Ramos (cell line): ENCODE measurements around the gene PTPRN2.
"Not testable (repeated sequence)": the region's sequence is repeated elsewhere in the genome, so short reads cannot be mapped to it uniquely, and the experiment has no call there.

ENCODE experiments used
- in situ Hi-C: fragments of 300-500 bp; cut with MboI; formaldehyde crosslinking; loops from one replicate; pipeline ENCODE4 v1.14.3; 2022; ENCODE audit warnings: low sequenced_read_pairs; ENCODE audit not compliant: unreplicated experiment

PTPRN2 gene

DNA sequence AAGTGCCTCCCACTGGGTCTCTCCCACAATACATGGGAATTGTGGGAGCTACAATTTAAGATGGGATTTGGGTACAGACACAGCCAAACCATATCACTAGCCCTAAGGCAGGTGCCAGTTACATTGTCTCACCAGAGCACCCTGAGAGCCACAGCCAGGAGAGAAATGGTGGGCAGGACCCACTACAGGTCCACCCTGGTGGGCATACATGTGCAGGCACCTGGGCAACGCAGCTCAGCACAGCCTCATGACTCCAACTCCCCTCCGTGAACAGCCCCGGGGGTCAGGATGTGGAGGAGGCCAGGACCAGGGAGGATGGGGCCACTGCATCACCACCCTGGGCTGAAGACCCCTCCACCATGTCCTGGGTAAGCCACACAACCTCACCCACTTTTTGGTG is 205.7 kb downstream of the PTPRN2 start:
- in situ Hi-C loops, result no loop called here

DNA sequence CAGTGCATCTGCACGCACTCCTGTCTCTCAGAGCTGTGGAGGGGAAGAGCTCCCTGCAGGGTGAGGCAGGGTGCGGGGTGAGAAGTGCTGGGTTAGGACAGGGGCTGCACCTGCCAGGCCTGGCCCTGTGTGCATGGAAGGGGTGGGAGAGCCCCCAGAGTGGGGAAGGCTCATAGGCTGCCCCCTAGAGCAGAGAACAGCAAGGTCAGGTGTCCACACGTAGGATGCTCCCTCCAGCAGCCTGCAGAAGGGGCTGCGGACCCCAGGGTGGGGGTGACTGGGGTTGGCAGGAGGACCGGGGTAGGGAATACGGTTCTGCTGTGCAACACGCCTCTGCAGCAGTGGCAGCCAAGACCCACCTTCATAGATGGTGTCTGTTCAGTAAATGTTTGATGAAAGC is 208.6 kb downstream of the PTPRN2 start:
- in situ Hi-C loops, result no loop called here

DNA sequence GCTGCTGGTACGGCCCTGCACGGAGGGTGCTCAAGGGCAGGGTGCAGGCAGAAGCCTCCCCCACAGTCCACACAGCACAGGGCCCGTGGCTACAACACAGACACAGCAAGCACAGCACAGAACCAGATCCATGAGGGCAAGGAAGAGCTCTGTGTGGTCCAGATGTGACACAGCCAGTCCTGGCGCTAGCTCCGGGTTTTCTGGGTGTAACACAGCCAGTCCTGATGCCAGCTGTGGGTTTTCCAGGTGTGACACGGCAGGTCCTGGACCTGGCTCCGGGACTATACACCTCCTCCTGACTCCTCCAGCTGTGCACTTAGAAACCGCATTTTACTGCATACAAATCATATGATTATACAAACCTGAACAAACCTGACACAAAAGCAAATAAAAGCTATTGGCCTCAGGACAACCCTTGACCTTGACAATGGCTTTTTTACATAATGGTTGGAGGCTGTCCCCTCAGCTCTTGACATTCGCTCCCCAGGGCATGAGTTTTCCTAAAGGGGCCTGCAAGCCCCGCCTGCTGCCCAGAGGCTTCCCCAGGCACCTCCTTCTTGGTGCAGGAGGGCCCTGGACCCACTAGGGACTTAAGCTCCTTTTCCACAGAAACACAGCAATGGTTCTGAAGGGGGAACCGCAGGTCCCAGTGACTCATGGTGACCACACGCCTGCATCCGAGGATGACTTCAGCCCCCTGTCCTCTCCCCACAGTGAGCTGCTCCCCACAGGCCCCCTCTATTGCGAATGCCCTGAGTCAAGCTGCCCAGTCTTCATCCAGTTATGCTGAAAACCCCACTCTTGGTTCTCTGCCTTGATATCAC is 209.6 kb downstream of the PTPRN2 start:
- in situ Hi-C loops, result no loop called here

DNA sequence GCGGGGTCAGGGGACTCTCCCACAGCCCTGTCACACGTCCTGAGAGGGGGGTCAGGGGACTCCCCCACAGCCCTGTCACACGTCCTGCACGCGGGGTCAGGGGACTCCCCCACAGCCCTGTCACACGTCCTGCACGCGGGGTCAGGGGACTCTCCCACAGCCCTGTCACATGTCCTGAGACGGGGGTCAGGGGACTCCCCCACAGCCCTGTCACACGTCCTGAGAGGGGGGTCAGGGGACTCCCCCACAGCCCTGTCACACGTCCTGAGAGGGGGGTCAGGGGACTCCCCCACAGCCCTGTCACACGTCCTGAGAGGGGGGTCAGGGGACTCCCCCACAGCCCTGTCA is 210.8 kb downstream of the PTPRN2 start:
- in situ Hi-C loops, result not testable (repeated sequence)

DNA sequence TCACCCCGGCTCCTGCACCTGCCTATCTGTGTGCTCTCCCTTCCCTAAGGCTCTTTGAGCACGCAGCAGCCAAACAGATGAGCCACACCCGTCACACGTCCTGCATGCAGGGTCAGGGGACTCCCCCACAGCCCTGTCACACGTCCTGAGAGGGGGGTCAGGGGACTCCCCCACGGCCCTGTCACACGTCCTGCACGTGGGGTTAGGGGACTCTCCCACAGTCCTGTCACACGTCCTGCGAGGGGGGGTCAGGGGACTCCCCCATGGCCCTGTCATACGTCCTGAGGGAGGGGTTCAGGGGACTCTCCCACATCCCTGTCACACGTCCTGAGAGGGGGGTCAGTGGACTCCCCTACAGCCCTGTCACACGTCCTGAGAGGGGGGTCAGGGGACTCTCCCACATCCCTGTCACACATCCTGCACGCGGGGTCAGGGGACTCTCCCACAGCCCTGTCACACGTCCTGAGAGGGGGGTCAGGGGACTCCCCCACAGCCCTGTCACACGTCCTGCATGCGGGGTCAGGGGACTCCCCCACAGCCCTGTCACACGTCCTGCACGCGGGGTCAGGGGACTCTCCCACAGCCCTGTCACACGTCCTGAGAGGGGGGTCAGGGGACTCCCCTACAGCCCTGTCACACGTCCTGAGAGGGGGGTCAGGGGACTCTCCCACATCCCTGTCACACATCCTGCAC is 211.3 kb downstream of the PTPRN2 start:
- in situ Hi-C loops, result not testable (repeated sequence)

DNA sequence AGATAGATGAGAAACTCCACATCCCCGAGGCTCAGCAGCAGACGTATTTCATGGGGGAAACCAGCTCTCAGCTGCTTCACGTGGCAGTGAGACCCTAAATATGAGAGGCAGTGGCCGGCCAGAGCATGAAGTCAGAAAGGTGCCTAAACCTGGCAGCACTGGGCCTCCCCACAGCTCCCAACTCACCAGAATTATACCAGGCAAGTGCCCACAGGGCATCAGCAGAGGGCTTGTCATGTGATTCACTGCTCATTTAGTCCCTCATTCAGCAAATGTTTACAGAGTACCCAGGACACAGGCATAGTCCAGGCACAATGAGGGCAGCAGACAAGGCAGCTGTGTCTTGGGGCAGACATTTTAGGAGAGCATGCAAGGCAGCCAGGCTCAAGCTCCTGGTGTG is 212.6 kb downstream of the PTPRN2 start:
- in situ Hi-C loops, result no loop called here

DNA sequence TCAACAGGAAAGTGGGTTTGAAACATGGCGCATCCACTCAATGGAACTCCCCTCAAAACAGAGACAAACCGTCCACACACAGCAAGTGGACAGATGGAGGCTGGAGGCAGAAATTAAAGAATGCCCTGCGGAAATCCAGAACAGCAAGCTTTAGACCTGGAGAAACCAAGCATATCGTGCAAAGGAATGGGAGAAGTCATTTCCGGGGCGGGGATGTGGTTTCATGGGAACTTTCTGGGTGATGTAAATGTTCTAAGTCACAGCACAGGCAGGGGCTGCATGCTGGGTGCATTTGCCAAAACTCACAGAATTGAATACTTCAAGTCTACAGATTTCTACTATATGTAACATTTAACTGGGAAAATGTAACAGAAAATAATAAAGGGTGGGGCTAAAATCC is 213.0 kb downstream of the PTPRN2 start:
- in situ Hi-C loops, result loop anchor here (25.0 kb wide), 1 partner anchor 937 kb away; no protein-coding TSS in a partner anchor

DNA sequence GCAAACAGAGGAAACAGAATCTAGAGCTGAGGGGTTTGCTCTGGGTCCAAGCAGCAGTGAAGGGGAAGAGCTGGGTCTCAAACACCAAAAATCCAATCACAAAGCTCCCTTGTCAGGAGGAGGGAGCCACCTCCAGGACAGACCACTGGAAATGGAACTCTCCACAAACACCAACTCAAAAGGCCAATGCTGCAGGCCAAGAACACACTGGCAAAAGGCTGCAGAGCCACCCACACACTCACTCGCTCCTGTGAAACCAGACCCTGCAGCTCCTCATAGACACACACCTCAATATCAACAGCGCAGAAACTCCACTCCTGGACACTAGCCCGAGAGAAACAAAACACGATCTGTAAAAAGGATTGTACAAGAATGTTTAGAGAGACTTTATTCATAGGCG is 213.5 kb downstream of the PTPRN2 start:
- in situ Hi-C loops, result loop anchor here (25.0 kb wide), 1 partner anchor 937 kb away; no protein-coding TSS in a partner anchor

DNA sequence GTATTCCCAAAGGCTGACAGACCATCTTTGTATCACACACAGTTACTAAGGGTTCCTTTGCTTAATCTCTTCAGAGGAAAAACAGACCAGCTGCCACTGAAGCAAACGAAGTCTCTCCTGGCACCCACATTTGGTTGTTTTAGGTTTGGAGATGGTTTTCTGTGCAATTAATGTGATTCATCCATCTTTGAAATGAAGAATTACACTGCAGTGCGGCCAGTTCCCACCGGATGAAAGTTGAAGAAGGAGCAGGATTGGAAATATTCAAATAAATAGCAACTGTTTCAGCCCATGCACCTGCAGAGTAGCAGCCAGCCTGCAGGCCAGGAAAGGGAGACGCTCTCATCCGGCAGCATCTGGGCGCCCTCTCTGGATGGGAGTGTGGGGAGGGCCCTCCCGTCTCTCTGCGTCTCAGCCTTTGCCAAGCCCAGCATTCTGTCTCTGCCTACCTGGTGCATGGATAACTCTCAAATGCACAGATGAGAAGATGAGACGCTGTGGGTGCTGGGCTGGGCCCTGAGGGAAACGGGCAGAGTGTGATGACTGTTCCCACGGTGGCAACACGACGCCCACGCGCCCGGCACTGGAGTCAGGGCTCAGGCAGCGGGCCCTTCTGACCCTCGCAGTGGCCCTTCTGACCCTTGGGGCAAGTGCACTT is 214.0 kb downstream of the PTPRN2 start:
- in situ Hi-C loops, result loop anchor here (25.0 kb wide), 1 partner anchor 936 kb away; no protein-coding TSS in a partner anchor

DNA sequence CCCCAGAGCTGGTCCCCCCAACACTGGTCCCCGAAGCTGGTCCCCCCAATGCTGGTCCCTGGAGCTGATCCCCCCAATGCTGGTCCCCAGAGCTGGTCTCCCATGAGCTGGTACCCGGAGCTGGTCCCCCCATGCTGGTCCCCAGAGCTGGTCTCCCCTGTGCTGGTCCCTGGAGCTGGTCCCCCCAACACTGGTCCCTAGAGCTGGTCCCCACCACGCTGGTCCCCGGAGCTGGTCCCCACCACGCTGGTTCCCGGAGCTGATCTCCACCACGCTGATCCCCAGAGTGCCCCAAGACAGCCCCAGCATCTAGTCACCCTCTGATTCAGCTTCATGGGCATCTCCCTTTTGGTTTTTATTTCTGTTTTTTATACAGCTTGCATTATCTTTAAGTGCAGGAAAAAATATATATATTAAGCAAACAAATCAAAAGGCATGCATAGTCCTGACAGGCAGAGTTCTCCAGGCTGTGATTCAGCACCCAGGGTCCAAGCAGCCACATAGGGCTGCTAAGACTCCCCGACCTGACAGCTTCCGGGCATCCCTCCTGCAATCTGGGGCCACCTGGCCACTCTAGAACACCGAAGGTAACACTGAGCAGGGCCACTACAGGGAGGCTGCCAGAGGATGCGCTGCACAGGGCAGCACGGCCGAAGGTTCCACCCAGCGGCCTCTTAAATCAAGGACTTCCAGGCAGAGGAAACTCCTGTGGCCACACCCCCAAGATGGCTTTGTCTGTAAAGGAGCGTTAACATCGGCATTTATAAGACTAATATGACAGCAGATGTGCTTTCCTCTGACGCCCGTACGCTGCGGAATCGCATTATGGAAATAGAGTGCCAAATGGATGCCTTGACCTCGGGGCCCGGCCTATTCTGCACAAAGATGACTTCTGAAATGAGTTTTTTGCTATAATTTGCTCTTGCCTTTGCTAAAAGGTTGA is 215.0 kb downstream of the PTPRN2 start:
- in situ Hi-C loops, result loop anchor here (25.0 kb wide), 1 partner anchor 935 kb away; no protein-coding TSS in a partner anchor

DNA sequence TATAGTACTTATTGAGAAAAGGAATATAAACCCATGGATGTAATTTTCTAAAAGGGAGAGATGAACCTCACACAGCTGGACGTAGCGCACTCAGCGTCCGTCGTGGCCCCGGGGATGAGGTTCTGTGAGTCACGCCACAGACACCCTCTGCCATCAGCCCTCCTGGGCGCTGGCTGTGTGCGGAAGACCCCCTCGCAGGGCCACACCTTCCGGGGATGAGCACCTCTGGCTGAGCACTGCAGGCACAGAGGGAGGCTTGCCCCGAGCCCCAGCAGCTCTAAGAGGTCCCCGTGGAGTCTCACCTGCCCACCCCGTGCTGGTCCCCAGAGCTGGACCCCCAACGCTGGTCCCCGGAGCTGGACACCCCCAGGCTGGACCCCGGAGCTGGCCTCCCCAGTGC is 215.8 kb downstream of the PTPRN2 start:
- in situ Hi-C loops, result loop anchor here (25.0 kb wide), 1 partner anchor 935 kb away; no protein-coding TSS in a partner anchor

DNA sequence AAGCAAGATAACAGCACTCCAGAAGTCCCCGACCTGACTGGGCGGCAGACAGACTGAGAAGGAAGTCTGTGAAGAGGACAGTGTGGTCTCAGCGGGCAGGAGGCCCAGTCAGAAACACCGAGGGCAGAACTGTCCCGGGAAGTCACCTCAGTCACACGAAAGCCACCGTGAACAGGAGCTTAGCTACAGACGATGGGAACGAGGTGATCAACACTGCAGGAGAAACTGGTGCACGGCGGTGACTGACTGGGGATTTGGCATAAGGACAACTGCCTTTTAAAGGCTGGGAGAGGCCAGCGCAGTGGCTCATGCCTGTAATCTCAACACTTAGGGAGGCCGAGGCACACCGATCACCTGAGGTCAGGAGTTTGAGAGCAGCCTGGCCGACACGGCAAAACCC is 217.8 kb downstream of the PTPRN2 start:
- in situ Hi-C loops, result loop anchor here (25.0 kb wide), 1 partner anchor 933 kb away; no protein-coding TSS in a partner anchor

DNA sequence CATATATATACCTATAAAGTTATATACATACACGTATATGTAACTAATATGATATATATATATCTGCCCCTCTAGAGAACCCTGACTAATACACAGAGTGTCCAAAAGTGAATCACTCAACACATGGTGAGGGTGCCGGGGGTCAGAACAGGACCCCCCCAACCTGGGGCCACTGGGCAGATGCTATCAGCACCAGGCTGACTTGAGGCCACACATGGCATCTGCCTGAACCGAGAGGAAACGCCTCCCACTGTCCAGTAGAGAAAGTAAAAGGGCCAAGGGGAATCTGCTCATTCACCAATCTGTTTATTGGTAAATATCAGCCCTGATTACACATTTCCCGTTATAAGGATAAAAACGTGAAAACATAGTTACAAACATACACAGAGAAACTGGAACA is 218.3 kb downstream of the PTPRN2 start:
- in situ Hi-C loops, result loop anchor here (25.0 kb wide), 1 partner anchor 932 kb away; no protein-coding TSS in a partner anchor

DNA sequence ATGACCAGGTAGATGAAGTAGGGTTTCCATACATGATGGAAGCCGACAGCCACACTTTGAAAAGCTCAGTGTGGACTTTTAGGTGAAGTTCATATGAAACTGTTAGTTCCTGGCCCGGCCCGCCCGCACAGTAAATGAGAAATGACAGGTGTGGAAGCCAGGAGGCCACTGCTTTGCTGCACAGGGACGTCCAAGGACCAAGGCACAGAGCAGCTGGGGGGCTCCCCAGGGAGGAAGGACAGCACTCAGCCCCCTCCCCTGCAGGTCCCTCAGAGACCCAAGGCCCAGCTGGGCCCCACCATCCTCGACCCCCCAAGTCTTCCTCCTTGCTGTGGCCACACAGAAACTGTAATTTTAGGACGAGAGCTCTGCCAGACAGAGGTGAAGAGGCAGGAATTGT is 219.2 kb downstream of the PTPRN2 start:
- in situ Hi-C loops, result loop anchor here (25.0 kb wide), 1 partner anchor 931 kb away; no protein-coding TSS in a partner anchor

DNA sequence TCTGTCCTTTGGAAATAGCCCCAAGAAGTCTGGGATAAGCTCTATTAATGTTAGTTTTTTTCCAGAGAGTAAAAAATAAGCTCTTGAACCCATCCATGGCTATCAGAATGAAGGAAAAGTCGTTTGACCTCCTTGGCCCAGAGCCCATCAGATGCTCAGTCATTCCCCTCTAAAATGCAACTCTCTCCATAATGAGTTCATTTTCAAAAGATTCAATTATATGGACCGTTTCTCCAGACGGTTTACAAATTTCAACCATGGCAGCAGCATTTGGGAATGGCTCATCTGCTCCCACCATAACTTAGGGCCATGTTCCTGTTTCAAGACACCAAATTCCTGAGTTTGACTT is 220.0 kb downstream of the PTPRN2 start:
- in situ Hi-C loops, result loop anchor here (25.0 kb wide), 1 partner anchor 930 kb away; no protein-coding TSS in a partner anchor

DNA sequence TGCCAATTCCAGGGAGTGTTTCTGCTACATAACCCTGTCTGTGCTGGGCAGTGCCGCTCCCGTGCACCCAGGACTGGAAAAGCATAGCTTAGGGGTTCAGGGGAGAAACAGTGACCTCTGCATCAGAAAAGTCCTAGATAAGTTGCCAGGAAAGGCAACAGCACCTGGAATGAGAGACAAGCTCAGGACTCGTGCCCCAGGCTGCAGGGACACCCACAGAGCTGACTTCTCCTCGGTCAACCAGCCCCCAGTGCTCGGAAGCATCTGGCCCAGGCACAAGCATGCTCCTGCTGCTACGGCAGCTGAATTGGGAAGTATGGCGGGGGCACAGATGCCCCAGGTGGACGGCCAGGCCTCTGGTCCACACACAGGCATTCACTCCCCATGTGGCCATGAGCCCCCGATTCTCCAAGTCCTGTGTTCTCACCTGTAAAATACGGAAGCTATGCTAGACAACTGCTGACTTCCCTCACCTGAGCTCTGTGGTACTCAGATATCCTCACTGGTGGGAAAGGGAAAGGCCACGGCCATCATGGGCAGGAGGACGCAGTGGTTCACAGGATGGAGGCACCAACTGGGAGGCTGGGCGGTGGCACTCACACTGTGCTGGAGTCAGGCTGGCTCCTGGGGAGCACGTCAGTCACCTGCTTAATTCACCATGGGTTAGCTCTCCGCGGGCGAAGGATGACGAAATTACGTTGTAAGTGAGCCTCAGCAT is 220.5 kb downstream of the PTPRN2 start:
- in situ Hi-C loops, result loop anchor here (25.0 kb wide), 1 partner anchor 930 kb away; no protein-coding TSS in a partner anchor

DNA sequence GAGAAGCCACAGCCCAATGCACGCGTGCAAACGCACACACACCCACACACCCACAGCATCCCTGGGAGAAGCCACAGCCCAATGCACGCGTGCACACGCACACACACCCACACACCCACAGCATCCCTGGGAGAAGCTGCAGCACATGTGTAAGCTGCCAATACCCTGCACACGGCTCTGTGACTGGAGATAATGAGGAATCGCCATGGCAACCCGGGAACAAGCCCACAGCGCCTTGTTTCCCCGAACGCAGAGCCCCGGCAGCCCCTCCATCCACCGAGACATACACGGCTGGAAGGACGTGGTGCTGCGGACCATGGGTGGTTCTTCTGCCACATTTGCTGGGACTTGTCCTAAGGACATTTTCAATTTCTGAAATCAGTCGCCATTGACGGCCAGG is 221.3 kb downstream of the PTPRN2 start:
- in situ Hi-C loops, result loop anchor here (25.0 kb wide), 1 partner anchor 929 kb away; no protein-coding TSS in a partner anchor

DNA sequence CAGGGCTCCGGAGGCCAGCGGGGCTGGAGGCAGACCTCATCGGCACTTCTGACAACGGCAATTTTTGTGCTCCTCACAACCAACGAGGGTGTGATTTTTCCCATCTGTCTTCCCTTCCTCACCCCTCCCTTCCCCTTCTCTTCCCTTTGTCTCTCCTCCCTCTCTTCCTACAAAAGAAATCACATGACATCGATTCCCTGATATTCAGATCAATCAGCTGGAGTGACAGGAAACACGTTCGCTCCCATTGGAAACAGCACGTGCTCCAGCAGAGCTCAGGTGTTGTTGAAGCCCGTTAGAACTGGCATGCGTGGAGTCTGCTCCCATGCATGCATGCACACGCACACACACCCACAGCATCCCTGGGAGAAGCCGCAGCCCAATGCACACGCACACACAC is 222.4 kb downstream of the PTPRN2 start:
- in situ Hi-C loops, result loop anchor here (25.0 kb wide), 1 partner anchor 928 kb away; no protein-coding TSS in a partner anchor

DNA sequence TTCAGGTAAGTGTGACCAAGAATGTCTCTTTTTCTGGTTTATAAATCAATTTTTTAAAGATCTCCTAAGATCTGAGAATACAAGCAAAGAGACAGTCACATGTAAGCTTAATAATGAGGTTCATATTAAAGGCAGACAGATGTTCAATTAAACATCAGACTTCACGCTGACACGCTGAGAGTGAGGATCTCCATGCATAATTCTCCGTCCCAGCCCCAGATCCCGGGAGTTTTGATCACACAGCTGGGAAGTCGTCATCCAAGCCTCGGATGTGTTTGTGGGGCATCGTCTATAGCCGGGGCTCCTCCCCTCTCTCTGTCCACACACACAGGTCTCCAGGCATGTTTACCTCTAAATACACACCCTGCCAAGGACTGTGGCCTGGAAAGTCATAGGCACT is 223.2 kb downstream of the PTPRN2 start:
- in situ Hi-C loops, result loop anchor here (25.0 kb wide), 1 partner anchor 927 kb away; no protein-coding TSS in a partner anchor
